ENCODE results near the gene PEAK1.

Gene PEAK1

GRCh38 chr15:77358545-77359240 is 61.2 kb downstream of the PEAK1 start:
- DNase-seq (ENCODE audit: low spot score), result no peak

GRCh38 chr15:77356305-77356704 is 63.6 kb downstream of the PEAK1 start:
- DNase-seq (ENCODE audit: low spot score), result no peak

- DNase-seq (ENCODE audit: low spot score), result no peak
These were observed 64.6 kb downstream of the PEAK1 start for GRCh38 chr15:77355321-77355720.

GRCh38 chr15:77354063-77354462 is 65.8 kb downstream of the PEAK1 start:
- DNase-seq (ENCODE audit: low spot score), result no peak

- no peak for DNase-seq (ENCODE audit: low spot score)
These were observed 67.0 kb downstream of the PEAK1 start for GRCh38 chr15:77352887-77353286.

- no peak for DNase-seq (ENCODE audit: low spot score)
These were observed 69.1 kb downstream of the PEAK1 start for GRCh38 chr15:77350792-77351191.

GRCh38 chr15:77349666-77350065 is 70.2 kb downstream of the PEAK1 start:
- no peak for DNase-seq (ENCODE audit: low spot score)

- DNase-seq (ENCODE audit: low spot score), result no peak
These were observed 71.4 kb downstream of the PEAK1 start for GRCh38 chr15:77348511-77348910.

- DNase-seq (ENCODE audit: low spot score), result no peak
These were observed 72.7 kb downstream of the PEAK1 start for GRCh38 chr15:77347197-77347596.

- peak; percentile 37 for DNase-seq (ENCODE audit: low spot score)
These were observed 73.5 kb downstream of the PEAK1 start for GRCh38 chr15:77346245-77347036.

GRCh38 chr15:77342807-77343206 is 77.1 kb downstream of the PEAK1 start:
- DNase-seq (ENCODE audit: low spot score), result peak; percentile 49

- no peak for DNase-seq (ENCODE audit: low spot score)
These were observed 79.7 kb downstream of the PEAK1 start for GRCh38 chr15:77340245-77340644.

- no peak for DNase-seq (ENCODE audit: low spot score)
These were observed 83.9 kb downstream of the PEAK1 start for GRCh38 chr15:77336006-77336405.

GRCh38 chr15:77335298-77335697 is 84.6 kb downstream of the PEAK1 start:
- DNase-seq (ENCODE audit: low spot score), result peak; percentile 31

GRCh38 chr15:77333166-77333565 is 86.7 kb downstream of the PEAK1 start:
- no peak for DNase-seq (ENCODE audit: low spot score)

GRCh38 chr15:77329202-77329601 is 90.7 kb downstream of the PEAK1 start:
- DNase-seq (ENCODE audit: low spot score), result no peak

- no peak for DNase-seq (ENCODE audit: low spot score)
These were observed 91.9 kb downstream of the PEAK1 start for GRCh38 chr15:77327844-77328529.

GRCh38 chr15:77327168-77327567 is 92.7 kb downstream of the PEAK1 start:
- DNase-seq (ENCODE audit: low spot score), result no peak

GRCh38 chr15:77326366-77326765 is 93.5 kb downstream of the PEAK1 start:
- DNase-seq (ENCODE audit: low spot score), result no peak

GRCh38 chr15:77312523-77312922 is 107.4 kb downstream of the PEAK1 start:
- DNase-seq (ENCODE audit: low spot score), result no peak

- DNase-seq (ENCODE audit: low spot score), result no peak
These were observed 108.1 kb downstream of the PEAK1 start for GRCh38 chr15:77311618-77312398.

- no peak for DNase-seq (ENCODE audit: low spot score)
These were observed 108.9 kb downstream of the PEAK1 start for GRCh38 chr15:77311020-77311419.

All from pons (tissue), 1 donor.